CD4-positive, CD25-positive, alpha-beta regulatory T cell (primary cell): ENCODE measurements around the gene CCT6B. TPM values are rescaled to one million over a fixed set of nuclear protein-coding genes. Genes with fewer than 3 reads are reported as not detected.
A peak's percentile ranks its signal among the peaks of the same experiment; 100 is the strongest.
"Not testable (repeated sequence)": the region's sequence is repeated elsewhere in the genome, so short reads cannot be mapped to it uniquely, and the experiment has no call there.

Experiments
- ATAC-seq, 2 donors: fragments of 150-1000 bp; cut with Tn5 transposase; one replicate each; pipeline ENCODE4 v1.10.0; 2021; ENCODE audit warnings: low read depth in 2 of 2, moderate number of reproducible peaks in 2 of 2, moderate library complexity in 1 of 2
- DNase-seq, 3 donors: peaks; one replicate each; pipeline versions ENCODE4 v3.0.0 to v3.0.0-alpha.2; 2012 to 2022; ENCODE audit warnings: mixed read lengths in 1 of 3
- H3K27ac ChIP-seq: one replicate; pipeline ENCODE4 v1.7.0; 2013; ENCODE audit warnings: mild to moderate bottlenecking, low read length; ENCODE audit not compliant: insufficient read depth, poor library complexity, severe bottlenecking
- H3K27me3 ChIP-seq: one replicate; pipeline ENCODE4 v1.7.0; 2013; ENCODE audit warnings: low read length; ENCODE audit not compliant: control insufficient read depth, insufficient read depth
- H3K36me3 ChIP-seq: one replicate; pipeline ENCODE4 v1.7.0; 2013; ENCODE audit warnings: mild to moderate bottlenecking, low read length, moderate library complexity; ENCODE audit not compliant: control insufficient read depth, insufficient read depth
- H3K4me1 ChIP-seq: 2 replicates; pipeline ENCODE4 v1.7.0; 2013; ENCODE audit warnings: mild to moderate bottlenecking, low read length; ENCODE audit not compliant: insufficient read depth, control insufficient read depth, poor library complexity, severe bottlenecking
- H3K4me3 ChIP-seq: one replicate; pipeline ENCODE4 v1.7.0; 2013; ENCODE audit warnings: low read depth, mild to moderate bottlenecking, low read length, moderate library complexity
- H3K9me3 ChIP-seq, 2 experiments: 1 replicate in 1 of 2; 2 replicates in 1 of 2; pipeline ENCODE4 v1.7.0; 2013; ENCODE audit warnings: low read length in 2 of 2, mild to moderate bottlenecking in 1 of 2, moderate library complexity in 1 of 2; ENCODE audit not compliant: control insufficient read depth in 2 of 2
- H3K27ac Mint-ChIP-seq, 3 donors: one replicate each; pipeline ENCODE4 v1.8.0; 2020 to 2022; ENCODE audit warnings: mild to moderate bottlenecking in 3 of 3, mixed read lengths in 3 of 3, moderate library complexity in 2 of 3
- H3K27me3 Mint-ChIP-seq: one replicate; pipeline ENCODE4 v1.8.0; 2022; ENCODE audit warnings: mild to moderate bottlenecking, mixed read lengths
- H3K36me3 Mint-ChIP-seq: one replicate; pipeline ENCODE4 v1.8.0; 2020; ENCODE audit warnings: mixed read lengths
- H3K4me1 Mint-ChIP-seq, 4 donors: one replicate each; pipeline ENCODE4 v1.8.0; 2020 to 2022; ENCODE audit warnings: mixed read lengths in 4 of 4, mild to moderate bottlenecking in 1 of 4
- H3K4me3 Mint-ChIP-seq, 4 donors: one replicate each; pipeline ENCODE4 v1.8.0; 2020 to 2022; ENCODE audit warnings: mild to moderate bottlenecking in 4 of 4, mixed read lengths in 4 of 4, moderate library complexity in 3 of 4
- H3K9me3 Mint-ChIP-seq, 7 donors: one replicate each; pipeline ENCODE4 v1.8.0; 2020 to 2022; ENCODE audit warnings: mixed read lengths in 7 of 7, mild to moderate bottlenecking in 3 of 7, moderate library complexity in 2 of 7
- polyA plus RNA-seq, 4 donors: library from polyadenylated mRNA; unstranded; fragments of 300-500 nt; fragmentation: Illumina TruSeq; gene quantifications; one replicate each; pipeline ENCODE4 v1.2.3, GENCODE V29; 2021
- total RNA-seq: library from RNA; stranded (reverse); gene quantifications from one replicate; pipeline ENCODE4 v1.2.3, GENCODE V29; 2022

CCT6B gene
- total and polyA plus RNA-seq, 5 donors from 2014 or later: 1.3 to 4.2 (median 2.0) TPM

DNA sequence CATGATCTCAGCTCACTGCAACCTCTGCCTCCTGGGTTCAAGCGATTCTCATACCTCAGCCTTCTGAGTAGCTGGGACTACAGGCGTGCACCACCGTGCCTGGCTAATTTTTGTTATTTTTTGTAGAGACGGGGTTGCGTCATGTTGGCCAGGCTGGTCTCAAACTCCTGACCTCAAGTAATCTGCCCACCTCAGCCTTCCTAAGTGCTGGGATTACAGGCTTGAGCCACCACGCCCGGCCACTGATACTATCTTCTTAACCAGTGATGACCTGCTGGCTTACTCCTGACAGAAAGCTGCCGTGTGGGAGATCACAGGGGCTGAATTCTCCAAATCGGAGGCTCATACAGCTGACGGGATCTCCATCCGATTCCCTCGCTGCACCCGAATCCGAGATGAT lies 39.7 kb upstream of the CCT6B start:
- ATAC-seq, H3K27me3 ChIP-seq, DNase-seq, H3K9me3 ChIP-seq, H3K4me3 Mint-ChIP-seq, H3K27me3 Mint-ChIP-seq, H3K27ac ChIP-seq, H3K4me1 ChIP-seq, H3K4me3 ChIP-seq, H3K9me3 Mint-ChIP-seq, H3K4me1 Mint-ChIP-seq: not testable (repeated sequence)
- Mint-ChIP-seq H3K27ac (peak overlapping the region in 2 of 3 donors; percentile 7 to 54), H3K36me3 (peaks cover 29% of the 10 kb centered on the region)
- peaks cover 25% of the 10 kb centered on the region for H3K36me3 ChIP-seq

GRCh38 chr17:34999456-34999855 lies 38.2 kb upstream of the CCT6B start:
- Mint-ChIP-seq H3K27me3 (no peaks in the 10 kb centered on the region), H3K27ac (peak overlapping the region in 2 of 3 donors; percentile 36 to 44), H3K4me1 (peaks cover 0 to 6% (median 3%) of the 10 kb centered on the region in 4 donors), H3K36me3 (peaks cover 31% of the 10 kb centered on the region), H3K9me3 (no peaks in the 10 kb centered on the region), H3K4me3 (no peak overlapping the region)
- H3K9me3 ChIP-seq: no peaks in the 10 kb centered on the region
- H3K4me3 ChIP-seq: no peak overlapping the region
- no peak for DNase-seq
- H3K27ac ChIP-seq: no peak overlapping the region
- H3K36me3 ChIP-seq: peaks cover 24% of the 10 kb centered on the region
- H3K27me3 ChIP-seq: no peaks in the 10 kb centered on the region
- peaks cover 8% of the 10 kb centered on the region for H3K4me1 ChIP-seq
- ATAC-seq: no peak

GRCh38 chr17:34998205-34998604 lies 36.9 kb upstream of the CCT6B start:
- H3K27me3 ChIP-seq: no peaks in the 10 kb centered on the region
- H3K36me3 Mint-ChIP-seq: peaks cover 39% of the 10 kb centered on the region
- no peak overlapping the region for H3K4me3 Mint-ChIP-seq
- no peak overlapping the region for H3K27ac ChIP-seq
- DNase-seq: peak; percentile 65 to 82 (median 78)
- peaks cover 8% of the 10 kb centered on the region for H3K4me1 ChIP-seq
- peak overlapping the region in 2 of 3 donors; percentile 74 to 88 for H3K27ac Mint-ChIP-seq
- H3K36me3 ChIP-seq: peaks cover 28% of the 10 kb centered on the region
- H3K9me3 ChIP-seq: no peaks in the 10 kb centered on the region
- peak; percentile 84 to 87 for ATAC-seq
- no peaks in the 10 kb centered on the region for H3K9me3 Mint-ChIP-seq
- no peak overlapping the region for H3K4me3 ChIP-seq
- H3K27me3 Mint-ChIP-seq: no peaks in the 10 kb centered on the region
- peaks cover 0 to 10% (median 3%) of the 10 kb centered on the region in 4 donors for H3K4me1 Mint-ChIP-seq

- Mint-ChIP-seq H3K4me3 (no peak overlapping the region), H3K9me3 (no peaks in the 10 kb centered on the region), H3K36me3 (peaks cover 41% of the 10 kb centered on the region), H3K27me3 (no peaks in the 10 kb centered on the region), H3K4me1 (peaks cover 0 to 10% (median 6%) of the 10 kb centered on the region in 4 donors), H3K27ac (no peak overlapping the region)
- DNase-seq (no peak), ATAC-seq (no peak)
- Histone ChIP-seq H3K36me3 (peaks cover 27% of the 10 kb centered on the region), H3K4me3 (no peak overlapping the region), H3K9me3 (no peaks in the 10 kb centered on the region), H3K27me3 (no peaks in the 10 kb centered on the region), H3K4me1 (peaks cover 8% of the 10 kb centered on the region), H3K27ac (no peak overlapping the region)
These were observed 36.1 kb upstream of the CCT6B start for GRCh38 chr17:34997355-34997862.

GRCh38 chr17:34996422-34997285 lies 35.4 kb upstream of the CCT6B start:
- Mint-ChIP-seq H3K4me1 (peaks cover 0 to 10% (median 6%) of the 10 kb centered on the region in 4 donors), H3K27me3 (no peaks in the 10 kb centered on the region), H3K27ac (no peak overlapping the region), H3K4me3 (no peak overlapping the region), H3K9me3 (no peaks in the 10 kb centered on the region), H3K36me3 (peaks cover 41% of the 10 kb centered on the region)
- Histone ChIP-seq H3K36me3 (peaks cover 31% of the 10 kb centered on the region), H3K27ac (no peak overlapping the region), H3K9me3 (no peaks in the 10 kb centered on the region), H3K4me3 (no peak overlapping the region), H3K27me3 (no peaks in the 10 kb centered on the region), H3K4me1 (peaks cover 8% of the 10 kb centered on the region)
- no peak for ATAC-seq
- DNase-seq: no peak

- H3K36me3 Mint-ChIP-seq: peaks cover 59% of the 10 kb centered on the region
- H3K27ac Mint-ChIP-seq: peak overlapping the region in 1 of 3 donors; percentile 28
- H3K27me3 Mint-ChIP-seq: no peaks in the 10 kb centered on the region
- H3K9me3 ChIP-seq: no peaks in the 10 kb centered on the region
- H3K4me3 Mint-ChIP-seq: no peak overlapping the region
- peaks cover 50% of the 10 kb centered on the region for H3K36me3 ChIP-seq
- no peaks in the 10 kb centered on the region for H3K9me3 Mint-ChIP-seq
- H3K27me3 ChIP-seq: no peaks in the 10 kb centered on the region
- H3K27ac ChIP-seq: no peak overlapping the region
- H3K4me1 Mint-ChIP-seq: peaks cover 0 to 11% (median 8%) of the 10 kb centered on the region in 4 donors
- no peak overlapping the region for H3K4me3 ChIP-seq
- H3K4me1 ChIP-seq: peaks cover 1% of the 10 kb centered on the region
- no peak for DNase-seq
- no peak for ATAC-seq
These were observed 31.8 kb upstream of the CCT6B start for GRCh38 chr17:34993031-34993430.

DNA sequence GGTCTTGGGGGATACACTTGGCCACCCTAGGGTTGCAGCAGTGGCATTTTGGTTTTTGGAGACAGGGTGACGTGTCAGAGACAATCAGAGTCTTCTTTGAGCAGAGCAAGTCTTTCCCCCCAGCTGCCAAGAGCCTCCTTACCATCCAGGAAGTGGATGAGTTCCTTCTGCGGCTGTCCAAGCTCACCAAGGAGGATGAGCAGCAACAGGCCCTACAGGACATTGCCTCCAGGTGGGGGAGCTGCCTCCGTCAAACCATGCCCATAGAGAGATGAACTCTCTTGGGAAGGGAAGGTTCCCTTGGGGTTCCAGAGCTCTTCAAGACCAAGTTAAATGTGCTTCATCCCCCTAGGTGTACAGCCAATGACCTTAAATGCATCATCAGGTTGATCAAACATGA lies 30.3 kb upstream of the CCT6B start:
- Mint-ChIP-seq H3K4me1 (peaks cover 0 to 19% (median 7%) of the 10 kb centered on the region in 4 donors), H3K27me3 (no peaks in the 10 kb centered on the region), H3K4me3 (no peak overlapping the region), H3K9me3 (no peaks in the 10 kb centered on the region), H3K36me3 (peaks cover 69% of the 10 kb centered on the region), H3K27ac (peak overlapping the region in 1 of 3 donors; percentile 33)
- Histone ChIP-seq H3K4me3 (no peak overlapping the region), H3K36me3 (peaks cover 52% of the 10 kb centered on the region), H3K27me3 (no peaks in the 10 kb centered on the region), H3K27ac (no peak overlapping the region), H3K4me1 (no peaks in the 10 kb centered on the region), H3K9me3 (no peaks in the 10 kb centered on the region)
- no peak for ATAC-seq
- no peak for DNase-seq
